Measurements from ENCODE around the gene CELF2.
A peak's percentile ranks its signal among the peaks of the same experiment; 100 is the strongest.

Gene CELF2

GRCh38 chr10:11014671-11015445 lies 2.8 kb upstream of the CELF2 start:
- no peaks in the 10 kb centered on the region for H3K36me3 ChIP-seq (ENCODE audit: insufficient read depth, low read length)
- no peak overlapping the region for H3K4me3 ChIP-seq (ENCODE audit: low read depth in 1 of 2, low read length in 2 of 2)
- H3K4me1 ChIP-seq (ENCODE audit: insufficient read depth, low read length) = peaks cover 49% of the 10 kb centered on the region
- H3K27ac ChIP-seq (ENCODE audit: low read depth, low read length) = peak overlapping the region; percentile 1
- H3K9me3 ChIP-seq (ENCODE audit: low read length) = no peaks in the 10 kb centered on the region
- no peak overlapping the region for H3K9ac ChIP-seq (ENCODE audit: low read length)
- no peaks in the 10 kb centered on the region for H3K27me3 ChIP-seq (ENCODE audit: control insufficient read depth in 1 of 2, insufficient read depth in 2 of 2, low read length in 2 of 2)

- H3K36me3 ChIP-seq (ENCODE audit: insufficient read depth, low read length) = no peaks in the 10 kb centered on the region
- no peak overlapping the region for H3K27ac ChIP-seq (ENCODE audit: low read depth, low read length)
- H3K4me1 ChIP-seq (ENCODE audit: insufficient read depth, low read length) = peaks cover 43% of the 10 kb centered on the region
- no peaks in the 10 kb centered on the region for H3K9me3 ChIP-seq (ENCODE audit: low read length)
- no peaks in the 10 kb centered on the region for H3K27me3 ChIP-seq (ENCODE audit: control insufficient read depth in 1 of 2, insufficient read depth in 2 of 2, low read length in 2 of 2)
- no peak overlapping the region for H3K9ac ChIP-seq (ENCODE audit: low read length)
- no peak overlapping the region for H3K4me3 ChIP-seq (ENCODE audit: low read depth in 1 of 2, low read length in 2 of 2)
Observed at GRCh38 chr10:11015446-11015934, 2.2 kb upstream of the CELF2 start.

- Histone ChIP-seq H3K4me3 (ENCODE audit: low read depth in 1 of 2, low read length in 2 of 2) (peak overlapping the region in 1 of 2 donors; percentile 51), H3K9me3 (ENCODE audit: low read length) (no peaks in the 10 kb centered on the region), H3K27ac (ENCODE audit: low read depth, low read length) (peak overlapping the region; percentile 29), H3K4me1 (ENCODE audit: insufficient read depth, low read length) (peaks cover 36% of the 10 kb centered on the region), H3K9ac (ENCODE audit: low read length) (peak overlapping the region; percentile 28), H3K36me3 (ENCODE audit: insufficient read depth, low read length) (no peaks in the 10 kb centered on the region), H3K27me3 (ENCODE audit: control insufficient read depth in 1 of 2, insufficient read depth in 2 of 2, low read length in 2 of 2) (no peaks in the 10 kb centered on the region)
Observed at GRCh38 chr10:11017000-11017569, 587 bp upstream of the CELF2 start.

GRCh38 chr10:11018432-11018841 lies 765 bp downstream of the CELF2 start:
- Histone ChIP-seq H3K4me1 (ENCODE audit: insufficient read depth, low read length) (peaks cover 31% of the 10 kb centered on the region), H3K9ac (ENCODE audit: low read length) (peak overlapping the region; percentile 59), H3K9me3 (ENCODE audit: low read length) (no peaks in the 10 kb centered on the region), H3K27me3 (ENCODE audit: control insufficient read depth in 1 of 2, insufficient read depth in 2 of 2, low read length in 2 of 2) (no peaks in the 10 kb centered on the region), H3K4me3 (ENCODE audit: low read depth in 1 of 2, low read length in 2 of 2) (peak overlapping the region; percentile 60 to 63), H3K27ac (ENCODE audit: low read depth, low read length) (peak overlapping the region; percentile 55), H3K36me3 (ENCODE audit: insufficient read depth, low read length) (no peaks in the 10 kb centered on the region)

- Histone ChIP-seq H3K9ac (ENCODE audit: low read length) (peak overlapping the region; percentile 59), H3K36me3 (ENCODE audit: insufficient read depth, low read length) (no peaks in the 10 kb centered on the region), H3K4me1 (ENCODE audit: insufficient read depth, low read length) (peaks cover 29% of the 10 kb centered on the region), H3K9me3 (ENCODE audit: low read length) (no peaks in the 10 kb centered on the region), H3K27ac (ENCODE audit: low read depth, low read length) (no peak overlapping the region), H3K27me3 (ENCODE audit: control insufficient read depth in 1 of 2, insufficient read depth in 2 of 2, low read length in 2 of 2) (no peaks in the 10 kb centered on the region), H3K4me3 (ENCODE audit: low read depth in 1 of 2, low read length in 2 of 2) (peak overlapping the region; percentile 60 to 63)
Observed at GRCh38 chr10:11018855-11019631, 1.4 kb downstream of the CELF2 start.

- no peak overlapping the region for H3K4me3 ChIP-seq (ENCODE audit: low read depth in 1 of 2, low read length in 2 of 2)
- H3K27me3 ChIP-seq (ENCODE audit: control insufficient read depth in 1 of 2, insufficient read depth in 2 of 2, low read length in 2 of 2) = no peaks in the 10 kb centered on the region
- H3K36me3 ChIP-seq (ENCODE audit: insufficient read depth, low read length) = no peaks in the 10 kb centered on the region
- H3K9me3 ChIP-seq (ENCODE audit: low read length) = no peaks in the 10 kb centered on the region
- H3K9ac ChIP-seq (ENCODE audit: low read length) = no peak overlapping the region
- H3K27ac ChIP-seq (ENCODE audit: low read depth, low read length) = no peak overlapping the region
- H3K4me1 ChIP-seq (ENCODE audit: insufficient read depth, low read length) = peaks cover 20% of the 10 kb centered on the region
Observed at GRCh38 chr10:11019724-11020547, 2.3 kb downstream of the CELF2 start.

- peaks cover 18% of the 10 kb centered on the region for H3K4me1 ChIP-seq (ENCODE audit: insufficient read depth, low read length)
- no peak overlapping the region for H3K4me3 ChIP-seq (ENCODE audit: low read depth in 1 of 2, low read length in 2 of 2)
- no peak overlapping the region for H3K9ac ChIP-seq (ENCODE audit: low read length)
- no peak overlapping the region for H3K27ac ChIP-seq (ENCODE audit: low read depth, low read length)
- H3K27me3 ChIP-seq (ENCODE audit: control insufficient read depth in 1 of 2, insufficient read depth in 2 of 2, low read length in 2 of 2) = no peaks in the 10 kb centered on the region
- H3K36me3 ChIP-seq (ENCODE audit: insufficient read depth, low read length) = no peaks in the 10 kb centered on the region
- H3K9me3 ChIP-seq (ENCODE audit: low read length) = no peaks in the 10 kb centered on the region
Observed at GRCh38 chr10:11020548-11020942, 2.9 kb downstream of the CELF2 start.

- no peak overlapping the region for H3K9ac ChIP-seq (ENCODE audit: low read length)
- H3K9me3 ChIP-seq (ENCODE audit: low read length) = no peaks in the 10 kb centered on the region
- H3K36me3 ChIP-seq (ENCODE audit: insufficient read depth, low read length) = no peaks in the 10 kb centered on the region
- H3K27ac ChIP-seq (ENCODE audit: low read depth, low read length) = no peak overlapping the region
- H3K4me3 ChIP-seq (ENCODE audit: low read depth in 1 of 2, low read length in 2 of 2) = no peak overlapping the region
- no peaks in the 10 kb centered on the region for H3K27me3 ChIP-seq (ENCODE audit: control insufficient read depth in 1 of 2, insufficient read depth in 2 of 2, low read length in 2 of 2)
- H3K4me1 ChIP-seq (ENCODE audit: insufficient read depth, low read length) = peaks cover 11% of the 10 kb centered on the region
Observed at GRCh38 chr10:11022213-11022612, 4.5 kb downstream of the CELF2 start.

GRCh38 chr10:11023009-11023953 lies 5.6 kb downstream of the CELF2 start:
- peaks cover 10% of the 10 kb centered on the region for H3K4me1 ChIP-seq (ENCODE audit: insufficient read depth, low read length)
- H3K9ac ChIP-seq (ENCODE audit: low read length) = no peak overlapping the region
- H3K27me3 ChIP-seq (ENCODE audit: control insufficient read depth in 1 of 2, insufficient read depth in 2 of 2, low read length in 2 of 2) = no peaks in the 10 kb centered on the region
- no peaks in the 10 kb centered on the region for H3K36me3 ChIP-seq (ENCODE audit: insufficient read depth, low read length)
- H3K9me3 ChIP-seq (ENCODE audit: low read length) = no peaks in the 10 kb centered on the region
- no peak overlapping the region for H3K27ac ChIP-seq (ENCODE audit: low read depth, low read length)
- no peak overlapping the region for H3K4me3 ChIP-seq (ENCODE audit: low read depth in 1 of 2, low read length in 2 of 2)

- no peak overlapping the region for H3K9ac ChIP-seq (ENCODE audit: low read length)
- H3K4me3 ChIP-seq (ENCODE audit: low read depth in 1 of 2, low read length in 2 of 2) = no peak overlapping the region
- no peaks in the 10 kb centered on the region for H3K9me3 ChIP-seq (ENCODE audit: low read length)
- no peak overlapping the region for H3K27ac ChIP-seq (ENCODE audit: low read depth, low read length)
- no peaks in the 10 kb centered on the region for H3K36me3 ChIP-seq (ENCODE audit: insufficient read depth, low read length)
- no peaks in the 10 kb centered on the region for H3K27me3 ChIP-seq (ENCODE audit: control insufficient read depth in 1 of 2, insufficient read depth in 2 of 2, low read length in 2 of 2)
- H3K4me1 ChIP-seq (ENCODE audit: insufficient read depth, low read length) = peaks cover 1% of the 10 kb centered on the region
Observed at GRCh38 chr10:11024596-11024995, 6.9 kb downstream of the CELF2 start.
